ENCODE data around the gene ZNF277.
"Not testable (repeated sequence)": the region's sequence is repeated elsewhere in the genome, so short reads cannot be mapped to it uniquely, and the experiment has no call there.

The ZNF277 gene

GRCh38 chr7:112298543-112299100 lies 92.1 kb downstream of the ZNF277 start:
- H3K4me1 ChIP-seq (ENCODE audit: control insufficient read depth, insufficient read depth, low read length) = no peaks in the 10 kb centered on the region
- H3K9ac ChIP-seq (ENCODE audit: low read length) = no peak overlapping the region
- H3K36me3 ChIP-seq (ENCODE audit: control insufficient read depth, insufficient read depth, low read length) = peaks cover 7% of the 10 kb centered on the region
- H3K27me3 ChIP-seq (ENCODE audit: control insufficient read depth, insufficient read depth, low read length) = no peaks in the 10 kb centered on the region
- no peaks in the 10 kb centered on the region for H3K9me3 ChIP-seq (ENCODE audit: control insufficient read depth, insufficient read depth, low read depth, low read length)
- no peak overlapping the region for H3K27ac ChIP-seq (ENCODE audit: low read depth, low read length)
- no peak overlapping the region for H3K4me3 ChIP-seq (ENCODE audit: low read depth, low read length)

GRCh38 chr7:112300072-112300471 lies 93.6 kb downstream of the ZNF277 start:
- no peak overlapping the region for H3K9ac ChIP-seq (ENCODE audit: low read length)
- H3K36me3 ChIP-seq (ENCODE audit: control insufficient read depth, insufficient read depth, low read length) = peaks cover 7% of the 10 kb centered on the region
- no peak overlapping the region for H3K4me3 ChIP-seq (ENCODE audit: low read depth, low read length)
- no peaks in the 10 kb centered on the region for H3K27me3 ChIP-seq (ENCODE audit: control insufficient read depth, insufficient read depth, low read length)
- no peak overlapping the region for H3K27ac ChIP-seq (ENCODE audit: low read depth, low read length)
- no peaks in the 10 kb centered on the region for H3K4me1 ChIP-seq (ENCODE audit: control insufficient read depth, insufficient read depth, low read length)
- H3K9me3 ChIP-seq (ENCODE audit: control insufficient read depth, insufficient read depth, low read depth, low read length) = no peaks in the 10 kb centered on the region

GRCh38 chr7:112300831-112301407 lies 94.4 kb downstream of the ZNF277 start:
- no peak overlapping the region for H3K27ac ChIP-seq (ENCODE audit: low read depth, low read length)
- no peak overlapping the region for H3K9ac ChIP-seq (ENCODE audit: low read length)
- H3K4me3 ChIP-seq (ENCODE audit: low read depth, low read length) = no peak overlapping the region
- no peaks in the 10 kb centered on the region for H3K9me3 ChIP-seq (ENCODE audit: control insufficient read depth, insufficient read depth, low read depth, low read length)
- no peaks in the 10 kb centered on the region for H3K4me1 ChIP-seq (ENCODE audit: control insufficient read depth, insufficient read depth, low read length)
- peaks cover 7% of the 10 kb centered on the region for H3K36me3 ChIP-seq (ENCODE audit: control insufficient read depth, insufficient read depth, low read length)
- H3K27me3 ChIP-seq (ENCODE audit: control insufficient read depth, insufficient read depth, low read length) = no peaks in the 10 kb centered on the region

GRCh38 chr7:112302566-112302965 lies 96.1 kb downstream of the ZNF277 start:
- H3K27me3 ChIP-seq (ENCODE audit: control insufficient read depth, insufficient read depth, low read length) = no peaks in the 10 kb centered on the region
- H3K9me3 ChIP-seq (ENCODE audit: control insufficient read depth, insufficient read depth, low read depth, low read length) = no peaks in the 10 kb centered on the region
- no peaks in the 10 kb centered on the region for H3K4me1 ChIP-seq (ENCODE audit: control insufficient read depth, insufficient read depth, low read length)
- no peak overlapping the region for H3K9ac ChIP-seq (ENCODE audit: low read length)
- no peak overlapping the region for H3K4me3 ChIP-seq (ENCODE audit: low read depth, low read length)
- peaks cover 4% of the 10 kb centered on the region for H3K36me3 ChIP-seq (ENCODE audit: control insufficient read depth, insufficient read depth, low read length)
- no peak overlapping the region for H3K27ac ChIP-seq (ENCODE audit: low read depth, low read length)

GRCh38 chr7:112306903-112307302 lies 100.4 kb downstream of the ZNF277 start:
- H3K4me3 ChIP-seq (ENCODE audit: low read depth, low read length) = no peak overlapping the region
- H3K36me3 ChIP-seq (ENCODE audit: control insufficient read depth, insufficient read depth, low read length) = peaks cover 12% of the 10 kb centered on the region
- H3K27me3 ChIP-seq (ENCODE audit: control insufficient read depth, insufficient read depth, low read length) = no peaks in the 10 kb centered on the region
- H3K9me3 ChIP-seq (ENCODE audit: control insufficient read depth, insufficient read depth, low read depth, low read length) = peaks cover 8% of the 10 kb centered on the region
- peak overlapping the region; percentile 35; the same call in 1 of the 2 replicates for H3K27ac ChIP-seq (ENCODE audit: low read depth, low read length)
- no peaks in the 10 kb centered on the region for H3K4me1 ChIP-seq (ENCODE audit: control insufficient read depth, insufficient read depth, low read length)
- H3K9ac ChIP-seq (ENCODE audit: low read length) = no peak overlapping the region

GRCh38 chr7:112307506-112307905 lies 101.0 kb downstream of the ZNF277 start:
- no peaks in the 10 kb centered on the region for H3K4me1 ChIP-seq (ENCODE audit: control insufficient read depth, insufficient read depth, low read length)
- H3K27ac ChIP-seq (ENCODE audit: low read depth, low read length) = no peak overlapping the region; the same call in 1 of the 2 replicates
- H3K9me3 ChIP-seq (ENCODE audit: control insufficient read depth, insufficient read depth, low read depth, low read length) = peaks cover 8% of the 10 kb centered on the region
- peaks cover 12% of the 10 kb centered on the region for H3K36me3 ChIP-seq (ENCODE audit: control insufficient read depth, insufficient read depth, low read length)
- H3K9ac ChIP-seq (ENCODE audit: low read length) = no peak overlapping the region
- H3K27me3 ChIP-seq (ENCODE audit: control insufficient read depth, insufficient read depth, low read length) = no peaks in the 10 kb centered on the region
- no peak overlapping the region for H3K4me3 ChIP-seq (ENCODE audit: low read depth, low read length)

- Histone ChIP-seq H3K4me1 (ENCODE audit: control insufficient read depth, insufficient read depth, low read length) (no peaks in the 10 kb centered on the region), H3K9ac (ENCODE audit: low read length) (no peak overlapping the region), H3K9me3 (ENCODE audit: control insufficient read depth, insufficient read depth, low read depth, low read length) (peaks cover 8% of the 10 kb centered on the region), H3K27ac (ENCODE audit: low read depth, low read length) (no peak overlapping the region), H3K4me3 (ENCODE audit: low read depth, low read length) (no peak overlapping the region), H3K27me3 (ENCODE audit: control insufficient read depth, insufficient read depth, low read length) (no peaks in the 10 kb centered on the region), H3K36me3 (ENCODE audit: control insufficient read depth, insufficient read depth, low read length) (peaks cover 12% of the 10 kb centered on the region)
Measured at GRCh38 chr7:112308974-112309373, 102.5 kb downstream of the ZNF277 start.

- not testable (repeated sequence) for H3K27ac ChIP-seq (ENCODE audit: low read depth, low read length); H3K4me1 ChIP-seq (ENCODE audit: control insufficient read depth, insufficient read depth, low read length); H3K27me3 ChIP-seq (ENCODE audit: control insufficient read depth, insufficient read depth, low read length); H3K9me3 ChIP-seq (ENCODE audit: control insufficient read depth, insufficient read depth, low read depth, low read length); H3K9ac ChIP-seq (ENCODE audit: low read length); H3K4me3 ChIP-seq (ENCODE audit: low read depth, low read length)
- peaks cover 26% of the 10 kb centered on the region for H3K36me3 ChIP-seq (ENCODE audit: control insufficient read depth, insufficient read depth, low read length)
Measured at GRCh38 chr7:112316803-112317202, 110.3 kb downstream of the ZNF277 start.

GRCh38 chr7:112322070-112322469 lies 115.6 kb downstream of the ZNF277 start:
- Histone ChIP-seq H3K9me3 (ENCODE audit: control insufficient read depth, insufficient read depth, low read depth, low read length) (peaks cover 6% of the 10 kb centered on the region; the same call in 1 of the 2 replicates), H3K9ac (ENCODE audit: low read length) (no peak overlapping the region), H3K27ac (ENCODE audit: low read depth, low read length) (no peak overlapping the region), H3K4me3 (ENCODE audit: low read depth, low read length) (no peak overlapping the region), H3K4me1 (ENCODE audit: control insufficient read depth, insufficient read depth, low read length) (no peaks in the 10 kb centered on the region), H3K27me3 (ENCODE audit: control insufficient read depth, insufficient read depth, low read length) (no peaks in the 10 kb centered on the region), H3K36me3 (ENCODE audit: control insufficient read depth, insufficient read depth, low read length) (peaks cover 47% of the 10 kb centered on the region)

- Histone ChIP-seq H3K27ac (ENCODE audit: low read depth, low read length) (no peak overlapping the region), H3K9me3 (ENCODE audit: control insufficient read depth, insufficient read depth, low read depth, low read length) (no peaks in the 10 kb centered on the region), H3K4me1 (ENCODE audit: control insufficient read depth, insufficient read depth, low read length) (peaks cover 15% of the 10 kb centered on the region), H3K27me3 (ENCODE audit: control insufficient read depth, insufficient read depth, low read length) (no peaks in the 10 kb centered on the region), H3K4me3 (ENCODE audit: low read depth, low read length) (no peak overlapping the region), H3K9ac (ENCODE audit: low read length) (no peak overlapping the region), H3K36me3 (ENCODE audit: control insufficient read depth, insufficient read depth, low read length) (peaks cover 36% of the 10 kb centered on the region)
Measured at GRCh38 chr7:112327566-112327965, 121.1 kb downstream of the ZNF277 start.

GRCh38 chr7:112331492-112331891 lies 125.0 kb downstream of the ZNF277 start:
- H3K9ac ChIP-seq (ENCODE audit: low read length) = no peak overlapping the region
- no peak overlapping the region for H3K4me3 ChIP-seq (ENCODE audit: low read depth, low read length)
- no peaks in the 10 kb centered on the region for H3K9me3 ChIP-seq (ENCODE audit: control insufficient read depth, insufficient read depth, low read depth, low read length)
- H3K4me1 ChIP-seq (ENCODE audit: control insufficient read depth, insufficient read depth, low read length) = peaks cover 15% of the 10 kb centered on the region
- no peaks in the 10 kb centered on the region for H3K27me3 ChIP-seq (ENCODE audit: control insufficient read depth, insufficient read depth, low read length)
- peaks cover 17% of the 10 kb centered on the region for H3K36me3 ChIP-seq (ENCODE audit: control insufficient read depth, insufficient read depth, low read length)
- H3K27ac ChIP-seq (ENCODE audit: low read depth, low read length) = peak overlapping the region; percentile 23; the same call in 1 of the 2 replicates

All from HUES6 (cell line).